NCI-H460 (cell line): ENCODE measurements around the gene SULT2B1. TPM values are rescaled to one million over a fixed set of nuclear protein-coding genes. Genes with fewer than 3 reads are reported as not detected.
A peak's percentile ranks its signal among the peaks of the same experiment; 100 is the strongest.
"Not testable (repeated sequence)": the region's sequence is repeated elsewhere in the genome, so short reads cannot be mapped to it uniquely, and the experiment has no call there.

ENCODE experiments used
- DNase-seq: peaks from one replicate; pipeline ENCODE4 v3.0.0-alpha.2; 2016; ENCODE audit warnings: low read depth; ENCODE audit errors: extremely low read depth
- total RNA-seq: library from RNA; depleted of rRNA; stranded (reverse); fragments of >200 nt; shearing (Covaris generic); gene quantifications from 2 replicates; pipeline ENCODE4 v1.2.3, GENCODE V29; 2014

SULT2B1 gene
- total RNA-seq, 1 experiment from 2014 or later: 0.12 TPM

DNA sequence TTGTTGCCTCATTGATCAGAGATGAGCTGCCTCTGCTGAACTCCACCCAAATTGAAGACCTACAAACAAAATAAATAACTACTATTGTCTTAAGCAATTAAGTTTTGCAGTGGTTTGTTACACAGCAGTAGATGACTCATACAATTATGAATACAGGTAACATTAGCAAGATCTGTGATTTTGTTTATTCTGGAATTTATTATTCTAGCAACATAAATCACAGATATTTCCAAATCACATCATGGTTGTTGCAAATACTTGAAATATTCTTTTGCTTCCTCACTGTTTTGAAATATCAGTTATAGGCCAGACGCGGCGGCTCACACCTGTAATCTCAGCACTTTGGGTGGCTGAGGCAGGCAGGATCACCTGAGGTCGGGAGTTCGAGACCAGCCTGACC, 27.2 kb upstream of the SULT2B1 start:
- DNase-seq: no peak

DNA sequence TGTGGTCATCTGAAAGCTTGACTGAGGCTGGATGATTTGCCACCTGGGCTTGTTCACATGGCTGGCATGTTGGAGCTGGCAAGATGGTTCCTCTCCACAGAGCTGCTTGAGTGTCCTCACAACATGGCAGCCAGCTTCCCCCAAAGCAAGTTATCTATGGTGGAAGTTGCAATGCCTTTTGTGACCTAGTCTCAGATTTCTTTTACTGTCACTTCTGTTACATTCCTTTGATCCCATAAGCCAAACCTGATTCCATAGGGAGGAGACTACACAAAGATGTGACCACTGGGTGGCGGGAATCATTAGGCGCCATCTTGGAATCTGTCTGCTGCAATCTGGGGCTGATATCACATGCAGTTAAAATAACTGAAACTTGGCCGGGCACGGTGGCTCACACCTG, 22.8 kb upstream of the SULT2B1 start:
- no peak for DNase-seq

DNA sequence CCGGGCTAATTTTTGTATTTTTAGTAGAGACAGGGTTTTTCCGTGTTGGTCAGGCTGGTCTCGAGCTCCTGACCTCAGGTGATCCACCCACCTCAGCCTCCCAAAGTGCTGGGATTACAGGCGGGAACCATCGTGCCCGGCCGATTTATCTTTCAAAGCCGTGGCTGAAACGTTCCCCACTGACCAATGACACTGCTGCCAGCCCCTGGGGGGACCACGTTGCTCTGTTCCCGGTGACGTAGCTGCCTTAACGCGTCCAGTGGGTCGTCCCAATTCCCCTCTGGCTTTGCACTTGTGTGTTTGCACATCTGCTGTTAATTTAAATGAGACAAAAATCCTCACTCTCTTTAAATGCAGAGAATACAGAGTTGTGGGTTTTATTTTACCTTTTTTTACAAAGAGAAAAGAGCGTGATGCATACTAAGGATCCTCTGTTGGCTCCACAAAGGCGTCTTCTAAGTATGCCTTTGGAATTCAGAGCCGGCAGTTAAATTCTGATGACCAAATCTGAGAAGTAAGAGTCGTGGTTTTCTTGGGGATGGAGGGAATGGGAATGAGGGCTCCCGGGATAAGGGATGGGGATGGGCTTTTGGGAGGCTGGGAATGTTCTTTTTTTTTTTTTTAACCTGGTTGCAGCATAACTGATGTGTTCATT, 21.8 kb upstream of the SULT2B1 start:
- DNase-seq: no peak

DNA sequence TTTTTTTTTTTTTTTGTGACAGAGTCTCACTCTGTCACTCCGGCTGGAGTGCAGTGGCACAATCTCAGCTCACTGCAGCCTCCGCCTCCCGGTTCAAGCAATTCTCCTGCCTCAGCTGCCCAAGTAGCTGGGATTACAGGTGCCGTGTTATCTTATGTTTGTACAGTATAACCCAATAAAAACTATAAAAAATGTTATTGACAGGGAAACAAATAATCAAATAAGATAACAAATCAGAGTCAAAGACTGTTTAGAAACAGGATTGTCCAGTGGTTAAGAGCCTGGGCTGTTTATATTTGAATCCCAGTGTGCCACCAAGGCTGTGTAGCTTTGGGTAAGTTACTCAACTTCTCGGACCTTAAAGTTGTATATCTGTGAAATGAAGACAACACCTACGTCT, 21.2 kb upstream of the SULT2B1 start:
- DNase-seq: no peak

DNA sequence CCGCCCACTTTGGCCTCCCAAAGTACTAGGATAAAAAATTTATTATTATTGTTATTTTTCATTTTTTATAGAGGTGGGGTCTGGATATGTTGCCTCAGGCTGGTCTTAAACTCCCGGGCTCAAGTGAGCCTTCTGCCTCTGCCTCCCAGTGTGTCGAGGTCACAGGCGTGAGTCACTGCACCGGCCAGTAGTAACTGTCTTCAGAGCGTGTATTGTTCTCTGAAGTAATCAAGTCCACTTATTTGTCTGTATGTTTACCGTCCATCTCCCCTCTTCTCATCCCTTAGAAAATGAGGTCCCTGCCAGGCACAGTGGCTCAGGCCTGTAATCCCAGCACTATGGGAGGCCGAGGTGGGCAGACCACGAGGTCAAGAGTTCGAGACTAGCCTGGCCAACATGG, 18.2 kb upstream of the SULT2B1 start:
- DNase-seq: no peak

DNA sequence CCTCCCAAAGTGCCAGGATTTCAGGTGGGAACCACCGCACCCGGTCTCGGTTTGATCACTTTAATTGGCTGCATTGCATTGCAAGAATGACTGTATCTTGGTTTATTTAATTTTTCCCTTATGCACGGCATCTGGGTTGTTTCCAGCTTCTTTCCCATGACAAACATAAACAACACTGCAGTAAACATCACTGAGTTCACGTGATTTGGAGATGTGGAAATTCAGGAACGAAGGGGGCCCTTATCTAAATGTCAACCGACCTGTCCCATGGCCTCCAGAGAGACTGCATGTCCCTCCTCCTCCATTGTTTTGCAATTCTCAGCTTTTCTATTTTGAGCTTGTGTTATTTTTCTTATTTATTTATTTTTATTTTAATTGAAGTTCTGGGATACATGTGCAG, 14.4 kb upstream of the SULT2B1 start:
- no peak for DNase-seq

DNA sequence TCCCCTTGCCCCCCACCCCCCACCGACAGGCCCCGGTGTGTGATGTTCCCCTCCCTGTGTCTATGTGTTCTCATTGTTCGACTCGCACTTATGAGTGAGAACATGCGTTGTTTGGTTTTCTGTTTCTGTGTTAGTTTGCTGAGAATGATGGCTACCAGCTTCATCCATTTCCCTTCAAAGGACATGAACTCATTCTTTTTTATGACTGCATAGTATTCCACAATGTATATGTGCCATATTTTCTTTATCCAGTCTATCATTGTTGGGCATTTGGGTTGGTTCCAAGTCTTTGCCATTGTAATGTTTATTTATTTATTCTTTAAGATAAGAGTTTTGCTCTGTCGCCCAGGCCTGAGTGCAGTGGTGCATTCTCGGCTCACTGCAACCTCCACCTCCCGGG, 13.9 kb upstream of the SULT2B1 start:
- not testable (repeated sequence) for DNase-seq

DNA sequence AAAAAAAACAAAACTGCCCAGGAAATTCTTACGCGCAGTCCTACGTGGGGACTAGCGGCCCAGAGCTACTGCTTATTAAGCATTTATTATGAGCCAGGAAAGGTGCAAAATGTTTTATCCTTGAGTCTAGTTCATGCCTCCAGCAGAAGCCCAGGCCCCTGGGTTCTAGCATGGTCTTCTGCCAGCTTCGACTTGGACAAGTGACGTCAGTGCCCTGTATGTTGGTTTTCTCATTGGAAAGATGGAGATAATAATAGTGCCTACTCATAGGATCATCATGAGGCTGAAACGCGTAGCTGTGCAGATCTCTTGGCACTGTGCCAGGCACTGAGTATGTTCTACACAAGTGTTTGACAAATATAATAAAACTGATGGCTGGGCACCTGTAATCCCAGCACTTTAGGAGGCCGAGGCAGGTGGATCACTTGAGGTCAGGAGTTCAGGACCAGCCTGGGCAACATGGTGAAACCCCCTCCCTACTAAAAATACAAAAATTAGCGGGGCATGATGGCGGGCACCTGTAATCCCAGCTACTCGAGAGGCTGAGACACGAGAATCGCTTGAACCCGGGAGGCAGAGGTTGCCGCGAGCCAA, 12.4 kb upstream of the SULT2B1 start:
- DNase-seq: peak; percentile 63

DNA sequence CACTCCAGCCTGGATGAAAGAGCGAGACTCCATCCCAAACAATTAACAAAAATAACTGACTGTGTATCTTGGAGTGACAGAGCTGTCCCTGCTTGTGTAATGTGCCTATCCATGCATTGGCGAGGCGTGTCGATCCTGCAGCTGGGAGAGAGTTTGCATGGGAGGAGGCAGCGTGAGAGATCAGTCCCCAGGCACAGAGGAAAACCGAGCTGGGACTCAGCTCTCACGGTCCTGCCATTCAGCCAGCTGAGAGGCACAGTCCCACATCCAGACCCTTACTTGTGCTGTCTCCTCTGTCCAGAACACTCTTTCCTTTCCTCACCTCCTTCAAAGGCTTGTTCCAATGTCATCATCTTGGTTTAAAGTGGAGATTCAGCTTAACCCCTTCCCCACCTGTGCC, 11.9 kb upstream of the SULT2B1 start:
- no peak for DNase-seq

DNA sequence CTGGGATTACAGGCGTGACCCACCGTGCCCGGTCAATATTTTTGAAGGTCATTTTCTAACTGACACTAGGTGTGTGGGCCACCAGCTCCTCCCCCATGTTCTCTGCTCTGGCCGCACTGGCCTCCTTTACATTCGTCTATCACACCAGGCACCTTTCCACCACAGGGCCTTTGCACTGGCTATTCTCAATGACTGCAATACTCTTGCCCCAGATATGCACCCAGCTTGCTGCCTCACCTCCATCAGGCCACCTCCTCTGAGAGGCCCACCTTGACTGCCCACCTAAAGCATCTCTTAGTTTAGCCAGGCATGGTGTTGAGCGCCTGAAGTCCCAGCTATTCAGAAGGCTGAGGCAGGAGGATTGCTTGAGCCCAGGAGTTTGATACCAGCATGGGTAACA, 10.2 kb upstream of the SULT2B1 start:
- no peak for DNase-seq

DNA sequence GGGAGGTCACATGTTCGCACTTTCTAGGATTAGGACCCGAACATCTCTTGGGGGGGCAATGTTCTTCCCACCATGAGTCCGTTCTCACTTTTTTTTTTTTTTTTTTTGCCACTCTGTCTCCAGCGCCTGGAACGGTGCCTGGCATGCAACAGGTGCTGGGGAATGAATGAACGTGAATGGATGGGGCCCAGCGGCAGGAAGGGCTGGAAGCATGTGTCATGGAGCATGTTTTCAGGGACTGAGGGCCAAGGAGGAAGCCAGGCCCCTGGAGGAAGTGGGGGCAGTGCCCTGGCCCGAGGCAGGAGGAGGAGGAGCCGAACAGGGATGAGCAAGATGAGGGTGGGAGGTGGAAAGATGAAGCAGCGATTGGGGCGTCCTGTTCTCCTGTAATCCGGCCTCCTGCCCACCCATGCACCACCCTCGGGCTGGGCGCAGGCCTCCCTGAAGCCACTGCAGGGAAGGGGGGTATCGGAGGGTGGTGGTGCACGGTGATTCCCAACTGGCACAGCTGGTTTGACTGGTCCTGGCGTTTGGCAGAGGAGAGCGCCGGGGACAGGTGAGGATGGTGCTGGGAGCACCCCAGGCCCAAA, 8.8 kb upstream of the SULT2B1 start:
- DNase-seq: no peak

DNA sequence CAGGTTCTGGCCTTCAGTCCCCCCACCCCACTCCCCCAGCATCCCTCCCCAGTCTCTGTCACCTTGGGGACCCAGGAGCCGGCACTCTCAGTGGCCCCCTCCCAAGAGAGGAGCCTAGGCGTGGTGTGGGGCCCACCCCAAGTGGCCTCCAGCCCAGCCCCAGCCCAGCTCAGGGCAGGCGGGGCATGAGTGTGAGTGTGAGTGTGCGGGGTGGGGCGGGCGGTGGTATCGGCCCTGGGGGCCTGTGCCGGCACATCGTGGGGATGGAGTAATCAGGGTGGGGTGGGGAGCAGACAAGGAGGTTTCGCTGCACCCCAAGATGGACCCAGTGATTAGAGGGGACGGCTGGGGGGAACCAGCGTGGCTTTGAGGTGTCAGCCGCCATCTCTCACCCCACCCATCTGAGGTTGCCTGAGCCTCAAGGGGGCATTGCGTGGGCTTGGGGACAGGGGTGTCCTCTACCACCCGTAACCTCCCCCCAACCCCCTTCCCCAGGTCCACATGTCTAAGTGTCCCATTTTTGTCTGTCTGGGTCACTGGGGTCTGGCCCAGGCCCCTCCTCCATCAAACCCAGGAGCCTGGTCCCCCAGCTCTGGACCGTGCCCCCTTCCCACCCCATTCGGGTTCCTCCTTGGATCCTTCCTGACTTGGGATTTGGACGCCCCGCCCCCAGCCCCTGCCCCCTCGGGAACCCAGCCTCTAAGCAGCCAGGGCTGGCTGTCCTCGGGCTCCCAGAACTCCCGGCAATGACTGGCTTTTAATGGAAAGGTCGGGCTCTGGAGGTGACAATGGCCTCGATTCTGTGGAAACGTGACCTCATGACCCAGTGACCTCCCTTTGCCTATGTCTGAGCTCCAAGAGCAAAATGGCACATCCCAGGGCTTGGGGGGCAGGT, 6.9 kb upstream of the SULT2B1 start:
- no peak for DNase-seq

DNA sequence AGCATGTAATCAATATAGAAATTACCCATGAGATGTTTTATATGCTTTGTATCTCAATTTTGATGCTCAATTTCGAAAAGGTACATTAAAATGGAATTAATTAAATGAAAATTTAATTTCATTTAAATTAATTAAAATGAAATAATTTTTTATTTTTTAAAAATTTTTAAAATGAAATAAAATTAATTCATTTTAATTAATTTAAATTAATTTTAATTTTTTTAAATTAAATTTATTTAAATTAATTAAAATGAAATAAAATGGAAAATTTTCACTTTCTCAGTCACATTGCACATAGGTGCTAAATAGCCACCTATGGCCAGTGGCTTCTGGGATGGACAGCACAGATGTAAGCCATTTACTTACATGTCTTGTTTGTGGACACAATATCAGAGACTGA, 4.2 kb upstream of the SULT2B1 start:
- DNase-seq: no peak

DNA sequence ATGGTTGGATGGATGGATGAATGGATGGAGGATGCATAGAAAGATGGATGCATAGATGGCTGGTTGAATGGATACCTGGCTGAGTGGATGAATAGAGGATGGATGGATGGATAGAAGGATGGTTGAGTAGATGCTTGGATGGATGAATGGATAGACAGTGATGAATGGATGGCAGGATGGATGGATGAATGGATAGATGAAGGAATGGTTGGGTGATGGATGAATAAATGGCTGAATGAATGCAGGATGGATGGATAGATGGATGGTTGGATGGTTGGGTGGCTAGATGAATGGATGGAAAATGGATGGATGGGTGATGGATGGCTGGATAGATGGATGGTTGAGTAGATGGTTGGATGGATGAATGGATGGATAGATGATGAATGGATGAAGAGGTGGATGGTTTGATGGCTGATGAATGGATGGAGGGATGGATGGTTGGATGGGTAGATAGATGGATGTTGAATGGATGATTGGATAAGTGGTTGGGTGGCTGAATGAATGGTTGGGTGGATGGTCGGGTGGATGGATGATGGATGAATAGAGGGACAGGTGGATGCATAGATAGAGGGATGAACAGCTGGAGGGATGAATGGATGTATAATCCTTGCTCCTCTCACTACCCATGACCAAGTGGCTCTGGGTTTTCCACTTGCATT, 3.6 kb upstream of the SULT2B1 start:
- DNase-seq: no peak

DNA sequence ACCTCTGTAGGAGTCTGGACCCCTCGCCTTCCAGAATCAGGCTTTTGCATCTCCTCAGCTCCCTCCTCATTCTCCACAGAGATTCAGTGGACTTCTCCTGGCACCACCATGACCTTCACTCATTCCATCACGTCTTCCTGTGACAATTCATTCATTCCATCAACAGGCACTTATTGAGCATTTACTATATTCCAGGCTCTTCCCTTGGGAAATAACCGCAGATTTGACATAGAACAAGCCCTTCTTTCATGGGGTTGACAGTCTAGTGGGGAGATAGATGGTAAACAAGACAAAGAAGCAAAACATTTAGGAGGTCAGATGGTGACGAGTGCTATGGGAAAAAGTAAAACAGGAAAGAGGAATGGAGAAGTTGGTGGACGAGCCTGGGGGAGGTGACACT, 2.6 kb upstream of the SULT2B1 start:
- DNase-seq: no peak

DNA sequence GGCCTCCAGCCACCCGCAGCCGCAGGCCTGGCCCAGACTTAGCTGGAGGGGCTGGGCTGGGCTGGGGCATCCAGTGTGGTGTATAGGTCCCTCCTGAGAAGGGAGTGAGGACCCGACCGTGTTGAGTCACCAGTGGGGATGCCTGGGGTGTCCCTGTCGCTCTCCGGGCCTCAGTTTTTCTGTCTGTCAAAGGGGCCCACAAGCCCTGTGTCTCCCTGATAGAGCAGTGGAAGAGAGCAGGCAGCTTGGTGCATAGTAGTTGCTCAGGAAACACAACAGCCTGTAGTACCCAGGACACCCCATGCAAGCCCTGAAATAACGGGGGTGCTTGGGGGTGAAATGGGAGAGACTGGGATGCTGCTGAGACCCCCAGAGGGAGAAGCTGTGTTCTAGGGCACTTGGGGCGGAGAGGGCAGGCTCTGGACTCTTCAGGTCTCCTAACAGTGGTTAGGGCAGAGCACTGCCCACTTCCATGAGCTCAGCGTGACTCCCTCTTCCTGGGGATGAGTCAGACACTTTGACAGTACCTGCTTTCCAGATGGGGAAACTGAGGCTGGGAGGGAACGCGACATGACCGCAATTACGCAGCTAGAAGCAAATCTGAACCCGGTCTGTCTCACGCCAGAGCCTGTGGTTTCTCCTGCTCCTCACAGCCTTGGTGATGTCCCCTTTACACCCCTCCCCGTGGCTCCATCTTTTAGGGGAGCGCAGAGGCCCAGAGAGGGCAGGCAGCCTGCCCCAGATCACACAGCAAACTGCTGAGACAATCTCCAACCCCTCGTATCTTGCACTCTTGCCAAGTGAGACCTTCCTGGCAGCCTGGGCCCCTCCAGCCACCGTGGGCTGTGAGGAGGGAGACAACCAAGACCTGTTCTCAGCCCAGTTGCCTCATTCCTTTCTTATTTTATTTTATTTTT, 692 bp downstream of the SULT2B1 start:
- no peak for DNase-seq

DNA sequence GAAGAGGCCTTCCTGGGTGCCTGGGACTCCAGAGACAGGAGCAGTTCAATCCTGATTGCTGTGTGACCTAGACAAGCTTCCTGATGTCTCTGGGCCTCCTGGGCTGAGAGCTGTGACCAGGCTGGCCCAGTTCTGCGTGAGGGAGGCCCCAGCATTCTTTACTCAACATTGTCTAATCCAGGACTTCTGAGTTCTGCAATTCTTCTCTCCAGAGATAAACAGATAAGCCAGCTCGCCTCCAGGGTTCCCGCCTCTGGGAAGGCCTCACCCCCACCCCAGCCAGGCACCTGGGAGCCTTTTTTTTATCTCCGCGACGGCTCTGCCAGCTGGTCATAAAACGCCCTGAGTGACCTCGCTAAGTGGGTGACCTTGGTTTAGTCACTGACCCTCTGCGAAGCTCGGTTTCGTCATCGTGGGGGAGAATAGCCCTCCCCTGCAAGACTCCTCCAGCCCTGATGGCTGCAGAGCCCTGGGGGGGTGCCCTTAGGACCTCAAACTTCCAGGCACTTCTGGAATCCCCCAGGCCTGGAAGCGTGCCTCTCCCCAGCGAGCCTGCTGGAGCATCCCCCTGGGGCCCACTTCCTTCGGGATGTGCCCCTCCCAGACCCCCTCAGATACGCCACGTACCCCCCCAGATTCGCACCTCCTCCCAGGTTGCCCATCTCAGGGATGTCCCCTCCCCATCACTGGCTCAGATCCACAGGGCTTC, 1.9 kb downstream of the SULT2B1 start:
- no peak for DNase-seq

DNA sequence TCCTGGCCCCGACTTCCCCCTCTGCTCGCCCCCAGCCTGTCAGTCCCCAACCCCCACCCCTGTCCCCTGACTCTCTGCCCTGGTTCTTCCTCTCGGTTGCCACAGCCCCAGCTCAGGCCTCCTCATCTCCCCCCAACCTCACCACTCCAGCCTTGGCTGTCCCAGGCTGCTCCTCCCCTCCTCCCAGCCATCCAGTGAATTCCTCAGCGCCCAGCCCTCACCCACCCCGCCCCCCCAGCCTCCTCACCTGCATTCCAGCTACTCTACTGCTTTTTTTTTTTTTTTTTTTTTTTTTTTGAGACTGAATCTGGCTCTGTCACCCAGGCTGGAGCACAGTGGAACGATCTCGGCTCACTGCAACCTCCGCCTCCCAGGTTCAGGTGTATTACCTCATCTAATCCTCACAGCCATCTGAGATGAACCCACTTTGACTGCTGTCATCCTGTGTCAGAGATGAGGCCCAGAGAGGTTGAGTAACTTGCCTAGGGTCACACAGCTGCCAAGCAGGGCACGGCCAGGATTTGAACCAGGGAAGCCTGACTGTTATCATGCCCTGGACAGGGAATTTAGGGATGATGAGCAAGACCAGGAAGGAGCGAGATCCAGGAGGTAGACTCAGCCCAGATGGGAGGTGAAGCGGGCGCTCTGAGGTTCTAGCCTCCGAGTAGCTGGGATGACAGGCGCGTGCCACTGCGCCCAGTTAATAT, 2.6 kb downstream of the SULT2B1 start:
- DNase-seq: no peak

DNA sequence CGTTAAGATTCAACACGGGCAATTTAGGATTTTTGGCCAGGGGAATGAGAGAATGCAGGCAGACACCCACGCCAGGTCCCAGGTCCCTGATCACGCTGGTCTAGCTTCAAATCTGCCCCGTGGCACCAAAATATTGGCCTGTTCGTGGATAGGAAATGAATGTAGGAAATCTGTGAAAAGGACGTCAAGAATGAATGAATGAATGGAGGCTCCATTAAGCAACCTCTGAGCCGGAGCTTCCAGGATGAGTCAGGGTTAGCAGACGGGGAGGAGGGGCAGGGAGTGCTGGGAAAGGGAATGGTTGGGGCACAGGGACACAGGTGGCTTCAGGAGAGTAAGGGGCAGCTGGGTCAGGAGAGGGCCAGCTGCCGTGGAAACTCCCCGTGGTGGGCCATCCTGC, 4.2 kb downstream of the SULT2B1 start:
- DNase-seq: peak; percentile 56
